Posterior cingulate gyrus (tissue), 11 donors: ENCODE data around the gene LMTK2.
"Not testable (repeated sequence)": the region's sequence is repeated elsewhere in the genome, so short reads cannot be mapped to it uniquely, and the experiment has no call there.

Source experiments
- DNase-seq, 10 donors: peaks; one replicate each; pipeline versions ENCODE4 v3.0.0 to v3.0.0-alpha.2; 2020 to 2021; ENCODE audit warnings: mixed read lengths in 3 of 10
- intact Hi-C: fragments of 100-400 bp; cut with DNase I; formaldehyde crosslinking; loops from one replicate; pipeline ENCODE4 v1.15.1; 2023

Gene LMTK2

GRCh38 chr7:98213296-98213887, 106.7 kb downstream of the LMTK2 start:
- intact Hi-C loops = no loop called here
- DNase-seq = peak in 4 of 10 donors; percentile 16 to 65 (median 50)

- peak in 4 of 10 donors; percentile 27 to 81 (median 74) for DNase-seq
- intact Hi-C loops = no loop called here
These were observed 107.5 kb downstream of the LMTK2 start for GRCh38 chr7:98213888-98214810.

DNA sequence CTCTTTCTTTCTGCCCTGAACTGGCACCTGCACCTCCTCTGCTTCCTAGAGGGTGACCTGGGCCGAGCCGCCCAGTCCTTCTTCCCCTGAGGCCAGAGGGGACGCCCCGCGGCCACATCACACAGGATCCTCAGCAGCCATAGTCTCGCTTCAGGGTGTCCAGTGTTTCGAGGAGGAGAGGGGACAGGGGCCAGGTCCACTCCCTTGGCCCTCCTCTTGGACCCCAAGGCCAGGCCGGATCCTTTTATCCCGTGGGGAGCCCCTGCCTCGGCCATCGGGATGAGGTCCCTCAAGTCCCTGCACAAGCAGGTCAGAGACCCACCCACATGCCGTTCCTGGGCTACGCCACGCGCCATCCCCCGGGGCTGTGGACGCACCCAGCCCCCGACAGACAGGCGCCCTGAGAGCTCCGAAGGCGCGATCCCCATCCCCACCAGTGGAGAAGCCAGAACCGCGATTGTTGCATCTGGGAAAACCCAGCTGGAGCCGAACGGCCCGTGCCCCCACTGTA, 108.2 kb downstream of the LMTK2 start:
- intact Hi-C loops = no loop called here
- DNase-seq = peak in 4 of 10 donors; percentile 19 to 71 (median 63)

GRCh38 chr7:98215561-98216495, 109.2 kb downstream of the LMTK2 start:
- peak in 4 of 10 donors; percentile 24 to 79 (median 66) for DNase-seq
- intact Hi-C loops = no loop called here

GRCh38 chr7:98216941-98217622, 110.4 kb downstream of the LMTK2 start:
- DNase-seq = peak in 4 of 10 donors; percentile 24 to 72 (median 64)
- intact Hi-C loops = no loop called here

DNA sequence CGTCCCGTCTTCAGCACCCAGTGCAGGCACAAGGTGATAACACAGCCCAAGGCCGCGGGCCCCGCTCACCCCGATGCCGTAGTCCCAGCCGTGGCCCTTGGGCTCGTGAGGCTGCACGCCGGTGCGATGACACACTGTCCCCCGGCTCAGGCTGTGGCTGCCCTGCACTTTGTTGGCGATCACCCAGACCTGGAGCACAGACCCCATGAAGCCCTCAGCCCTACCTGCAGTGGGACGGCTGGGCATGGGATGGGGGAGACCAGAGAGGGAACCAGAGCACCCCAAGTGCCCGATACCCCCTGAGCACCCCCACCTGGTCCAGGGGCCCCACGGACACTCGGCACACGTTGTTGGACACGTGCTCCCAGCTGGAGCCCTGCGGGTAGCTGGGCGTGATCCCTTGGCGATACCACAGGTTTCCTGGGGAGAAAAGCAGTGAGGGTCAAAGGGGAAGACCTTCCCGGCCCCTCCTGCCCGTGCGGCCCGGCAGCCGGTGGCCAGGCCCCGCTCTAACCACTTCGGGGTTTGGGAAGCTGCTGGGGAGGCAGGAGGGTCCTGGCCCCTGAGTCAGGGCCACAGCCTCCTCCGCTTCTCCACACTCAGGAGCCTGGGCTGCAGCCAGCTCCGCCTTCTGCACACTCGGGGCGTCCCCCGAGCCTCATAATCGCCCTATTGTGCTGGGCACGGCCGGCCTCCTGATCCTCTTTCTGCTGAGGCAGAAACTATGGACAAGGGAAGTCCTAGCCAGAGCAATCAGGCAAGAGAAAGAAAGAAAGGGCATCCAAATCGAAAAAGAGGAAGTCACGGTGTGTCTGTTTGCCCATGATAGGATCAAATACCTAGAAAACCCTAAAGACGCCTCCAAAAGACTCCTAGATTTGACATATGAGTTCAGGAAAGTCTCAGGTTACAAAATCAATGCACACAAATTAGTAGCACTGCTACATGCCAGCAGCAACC, 111.2 kb downstream of the LMTK2 start:
- peak; percentile 51 to 96 (median 74) for DNase-seq
- intact Hi-C loops = no loop called here

GRCh38 chr7:98219382-98219781, 112.7 kb downstream of the LMTK2 start:
- DNase-seq = peak in 2 of 10 donors; percentile 8 to 67
- intact Hi-C loops = not testable (repeated sequence)

DNA sequence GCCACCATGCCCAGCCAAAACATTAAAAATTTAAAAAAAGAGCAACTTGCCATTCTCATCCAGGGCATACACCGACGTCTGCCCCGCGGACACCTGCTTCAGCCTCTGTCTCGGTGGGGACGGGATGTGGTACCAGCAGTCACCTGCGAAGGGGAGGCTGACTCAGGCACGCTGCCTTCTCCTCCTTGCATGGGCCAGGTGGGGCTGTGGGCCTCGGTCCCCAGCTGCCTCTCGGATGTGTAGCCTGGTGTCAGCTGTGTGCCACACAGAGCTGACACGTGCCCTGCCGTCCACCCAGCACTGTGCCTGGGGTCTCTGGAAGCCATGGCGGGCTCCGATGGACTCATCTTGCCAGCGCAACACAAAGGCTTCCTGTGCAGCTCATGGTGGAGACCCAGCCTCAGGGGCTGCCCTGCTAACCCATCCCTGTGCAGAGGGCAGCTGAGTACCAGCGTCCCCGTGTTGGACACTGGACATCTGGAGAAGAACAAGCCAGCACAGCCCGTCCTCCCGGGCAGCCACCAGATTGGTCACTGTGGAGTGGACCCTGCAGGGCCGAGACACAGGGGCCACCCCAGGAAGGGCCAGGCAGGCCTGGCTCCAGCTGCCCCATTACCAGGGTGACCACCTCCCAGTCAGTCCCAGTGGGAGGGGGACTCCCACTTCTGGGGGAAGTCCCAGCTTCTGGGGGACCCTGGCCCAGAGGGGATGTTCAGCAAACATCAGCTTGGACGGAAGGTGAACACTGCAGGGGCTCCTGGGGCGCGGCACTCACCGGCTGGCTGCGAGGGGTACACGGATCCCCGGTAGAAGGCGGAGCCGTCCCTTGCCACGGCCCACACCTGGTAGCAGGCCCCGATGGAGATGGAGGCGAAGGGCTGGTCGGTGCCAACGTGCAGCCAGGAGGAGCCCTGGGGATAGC, 115.2 kb downstream of the LMTK2 start:
- peak in 3 of 10 donors; percentile 43 to 80 (median 79) for DNase-seq
- intact Hi-C loops = no loop called here

GRCh38 chr7:98222533-98223195, 116.0 kb downstream of the LMTK2 start:
- peak in 3 of 10 donors; percentile 67 to 72 (median 67) for DNase-seq

DNA sequence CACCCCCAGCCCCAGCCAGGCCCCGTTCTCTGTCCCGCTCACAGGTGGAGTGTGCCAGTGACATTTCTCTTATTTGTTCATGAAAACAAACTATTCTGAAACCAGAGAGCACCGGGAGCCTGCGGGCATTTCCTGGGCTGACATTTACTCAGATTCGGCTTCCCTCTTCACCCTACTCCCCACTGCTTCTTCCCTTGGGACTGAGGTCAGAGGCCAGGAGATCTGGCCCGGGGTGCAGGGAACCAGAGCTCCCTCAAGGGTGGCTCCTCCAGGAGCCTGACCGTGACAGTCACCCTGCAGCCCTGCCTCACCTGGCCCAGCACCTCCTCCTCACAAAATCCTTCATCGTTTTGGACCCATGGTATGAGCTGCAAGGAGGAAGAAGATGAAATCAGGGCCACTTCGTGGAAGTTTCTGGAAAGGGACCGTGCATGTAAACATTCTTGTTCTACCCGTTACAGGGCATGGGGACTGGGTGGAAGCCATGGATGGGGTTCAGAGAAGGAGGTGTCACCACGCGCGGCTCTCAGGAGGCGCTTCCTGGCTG, 116.8 kb downstream of the LMTK2 start:
- peak in 2 of 10 donors; percentile 17 to 40 for DNase-seq
- intact Hi-C loops = no loop called here

More at GRCh38 chr7:98222533-98223195, 116.0 kb downstream of the LMTK2 start:
- intact Hi-C loops = no loop called here

DNA sequence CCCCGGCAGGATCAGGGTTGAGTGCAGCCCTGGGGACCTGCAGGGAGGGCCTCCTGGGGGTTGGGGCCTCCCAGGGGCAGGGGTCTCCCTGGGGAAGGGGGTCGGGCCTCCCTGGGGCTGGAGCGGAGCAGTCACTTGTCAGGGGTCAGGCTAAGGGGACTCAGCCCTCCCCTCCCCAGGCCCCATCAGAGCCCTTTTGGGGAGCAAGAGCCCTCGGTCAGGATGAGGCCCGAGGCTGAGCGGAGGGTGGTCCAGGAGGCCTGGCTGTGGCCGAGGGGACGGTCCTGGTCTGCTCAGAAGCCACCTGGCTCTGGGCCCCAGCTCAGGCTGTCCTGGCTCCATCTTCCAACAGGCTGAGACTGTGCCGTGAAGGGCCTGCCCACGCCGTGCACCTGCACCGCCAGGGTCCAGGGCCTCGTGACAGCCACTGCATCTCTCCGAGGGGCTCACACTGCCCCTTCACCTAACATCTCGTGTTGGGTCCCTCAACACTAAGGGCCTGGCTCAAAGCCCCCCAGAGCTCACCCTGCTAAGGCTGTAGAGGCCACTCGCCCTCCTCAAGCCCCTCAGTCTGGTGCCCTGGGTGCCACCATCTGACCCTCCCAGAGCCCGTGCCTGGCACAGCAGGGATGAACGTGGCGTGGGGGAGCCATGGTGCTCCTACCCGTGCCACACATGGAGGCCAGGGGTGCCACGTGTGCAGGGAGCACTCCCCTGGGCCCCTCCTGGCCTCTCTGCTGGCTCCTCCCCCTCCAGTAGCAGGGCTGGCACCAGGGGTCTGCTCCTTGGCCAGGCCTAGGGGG, 117.4 kb downstream of the LMTK2 start:
- intact Hi-C loops = no loop called here
- peak in 3 of 10 donors; percentile 52 to 61 (median 55) for DNase-seq

DNA sequence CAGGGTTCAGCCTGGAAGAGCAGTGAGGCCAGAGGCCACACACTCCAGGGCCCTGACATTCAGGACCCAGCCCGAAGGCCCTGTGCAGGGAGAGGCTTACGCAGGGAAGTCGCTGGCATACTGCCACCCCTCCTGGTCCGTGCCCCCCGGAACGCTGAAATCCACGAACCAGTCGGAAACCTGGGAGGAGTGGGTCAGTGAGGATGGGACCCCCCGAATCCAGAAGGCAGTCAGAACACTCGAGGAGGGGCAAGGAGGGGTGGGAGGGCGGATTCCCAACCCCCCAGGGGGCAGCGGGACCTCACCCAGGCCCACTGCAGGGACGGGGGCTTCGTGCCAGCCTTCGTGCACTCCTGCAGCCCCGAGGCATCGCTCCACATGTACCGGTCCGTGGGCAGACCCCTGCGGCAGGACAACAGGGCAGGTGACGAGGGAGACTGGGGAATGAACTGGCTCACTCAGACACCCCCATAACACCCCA, 118.1 kb downstream of the LMTK2 start:
- intact Hi-C loops = no loop called here
- peak in 2 of 10 donors; percentile 63 to 79 for DNase-seq

- intact Hi-C loops = no loop called here
- DNase-seq = peak in 3 of 10 donors; percentile 9 to 54 (median 46)
These were observed 119.4 kb downstream of the LMTK2 start for GRCh38 chr7:98225913-98226614.

GRCh38 chr7:98227939-98228338, 121.3 kb downstream of the LMTK2 start:
- intact Hi-C loops = no loop called here
- DNase-seq = peak in 2 of 10 donors; percentile 66 to 76

- DNase-seq = peak in 2 of 10 donors; percentile 39 to 72
- intact Hi-C loops = no loop called here
These were observed 122.1 kb downstream of the LMTK2 start for GRCh38 chr7:98228801-98229200.
